Psoas muscle (tissue), 8 donors: ENCODE results near the gene MAPK7. TPM values are rescaled to one million over a fixed set of nuclear protein-coding genes. Genes with fewer than 3 reads are reported as not detected.

Source experiments
- ATAC-seq, 4 donors: fragments of 200-7000 bp; cut with Tn5 transposase; one replicate each; pipeline ENCODE4 v1.9.1; 2020; ENCODE audit warnings: moderate library complexity in 3 of 4, mild to moderate bottlenecking in 2 of 4
- DNase-seq, 2 donors: peaks; one replicate each; pipeline ENCODE4 v3.0.0-alpha.2; 2020
- H3K27ac ChIP-seq: fragments of 200-600 bp; one replicate; pipeline ENCODE4 v1.8.0; 2022
- H3K27me3 ChIP-seq, 3 donors: fragments of 200-600 bp in 1 of 3; one replicate each; pipeline versions ENCODE4 v1.6.1 to v1.8.0; 2013 to 2022; ENCODE audit warnings: low read length in 2 of 3, mild to moderate bottlenecking in 2 of 3, moderate library complexity in 1 of 3; ENCODE audit not compliant: insufficient read depth in 3 of 3
- H3K36me3 ChIP-seq, 2 donors: fragments of 200-600 bp in 1 of 2; one replicate each; pipeline versions ENCODE4 v1.6.1 to v1.8.0; 2013 to 2022; ENCODE audit warnings: low read depth in 1 of 2, mild to moderate bottlenecking in 1 of 2, moderate library complexity in 1 of 2; ENCODE audit not compliant: insufficient read depth in 1 of 2
- H3K4me1 ChIP-seq: fragments of 200-600 bp; one replicate; pipeline ENCODE4 v1.8.0; 2022
- H3K4me3 ChIP-seq: fragments of 200-600 bp; one replicate; pipeline ENCODE4 v1.8.0; 2022; ENCODE audit warnings: mild to moderate bottlenecking
- H3K9me3 ChIP-seq: fragments of 200-600 bp; one replicate; pipeline ENCODE4 v1.8.0; 2022
- WGBS, 3 donors: extraction: QIAGEN DNeasy Blood & Tissue Kit; methylation state at CpG; one replicate each; pipeline versions ENCODE4 v1.1.6 to v1.1.7; 2013; 5-methylcytosine and 5-hydroxymethylcytosine counted together
- intact Hi-C, 2 donors: fragments of 100-400 bp; cut with DNase I; formaldehyde crosslinking; loops; one replicate each; pipeline versions ENCODE4 v1.11.0 to v1.14.2; 2022
- polyA plus RNA-seq, 3 donors: library from polyadenylated mRNA; stranded (reverse); fragments of 200-250 nt; gene quantifications; one replicate each; pipeline ENCODE4 v1.2.3, GENCODE V29; 2013
- total RNA-seq, 4 donors: library from RNA; stranded (reverse); fragmentation: NEBNext Ultra II Directional in 2 of 4; extraction: Animal tissue kit (Norgen Biotek cat#: 25700) in 2 of 4; gene quantifications; one replicate each; pipeline versions ENCODE4 v1.2.1 to v1.2.4, GENCODE V29; 2021 to 2023
- TF ChIP-seq, protein P1 (sequence below): fragments of 200-600 bp; IDR thresholded peaks from one replicate; pipeline ENCODE4 v1.8.0; 2022; ENCODE audit warnings: antibody characterized with exemption
- donor health status: healthy with polysubstance abuse.
- donor health status: DM: no; HTN: no; CAD: no; lungs with moderate emphysema.
- donor health status: Bipolar disorder and iron deficiency.
- donor health status: healthy.
- donor health status: DM: yes; HTN: yes; CAD: no.
- donor health status: DM: no; HTN: no; CAD: no.
- donor health status: DM: no; HTN: no; CAD: no.
- donor health status: DM: yes; HTN: yes; CAD: no.

Gene MAPK7
- total and polyA plus RNA-seq, 7 donors: 6.1 to 12.6 (median 7.5) TPM

DNA sequence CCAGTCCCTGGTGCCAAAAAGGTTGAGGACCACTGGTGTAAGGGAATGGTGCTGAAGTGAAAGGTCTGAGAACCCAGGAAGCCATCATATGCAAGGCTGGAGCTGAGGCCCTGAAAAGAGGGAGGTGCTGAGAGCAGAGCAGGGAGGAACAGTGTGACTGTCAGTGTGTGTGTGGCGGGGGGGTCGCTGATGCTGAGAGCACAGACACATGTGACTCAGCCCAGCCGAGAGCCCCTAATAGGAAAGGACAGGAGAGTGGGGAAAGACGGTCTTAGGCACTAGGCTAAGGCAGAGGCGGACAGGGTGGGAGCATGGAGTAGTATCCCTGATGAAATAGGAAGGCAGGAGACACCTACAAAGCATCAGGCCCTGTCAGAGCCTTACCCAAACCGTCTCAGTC lies 17.0 kb upstream of the MAPK7 start:
- H3K27ac ChIP-seq: no peak overlapping the region
- H3K9me3 ChIP-seq: no peaks in the 10 kb centered on the region
- TF ChIP-seq, protein P1, sequence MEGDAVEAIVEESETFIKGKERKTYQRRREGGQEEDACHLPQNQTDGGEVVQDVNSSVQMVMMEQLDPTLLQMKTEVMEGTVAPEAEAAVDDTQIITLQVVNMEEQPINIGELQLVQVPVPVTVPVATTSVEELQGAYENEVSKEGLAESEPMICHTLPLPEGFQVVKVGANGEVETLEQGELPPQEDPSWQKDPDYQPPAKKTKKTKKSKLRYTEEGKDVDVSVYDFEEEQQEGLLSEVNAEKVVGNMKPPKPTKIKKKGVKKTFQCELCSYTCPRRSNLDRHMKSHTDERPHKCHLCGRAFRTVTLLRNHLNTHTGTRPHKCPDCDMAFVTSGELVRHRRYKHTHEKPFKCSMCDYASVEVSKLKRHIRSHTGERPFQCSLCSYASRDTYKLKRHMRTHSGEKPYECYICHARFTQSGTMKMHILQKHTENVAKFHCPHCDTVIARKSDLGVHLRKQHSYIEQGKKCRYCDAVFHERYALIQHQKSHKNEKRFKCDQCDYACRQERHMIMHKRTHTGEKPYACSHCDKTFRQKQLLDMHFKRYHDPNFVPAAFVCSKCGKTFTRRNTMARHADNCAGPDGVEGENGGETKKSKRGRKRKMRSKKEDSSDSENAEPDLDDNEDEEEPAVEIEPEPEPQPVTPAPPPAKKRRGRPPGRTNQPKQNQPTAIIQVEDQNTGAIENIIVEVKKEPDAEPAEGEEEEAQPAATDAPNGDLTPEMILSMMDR: no peak
- 69 to 79% (median 74%) methylated on average over 6 of the region's 6 CpGs for WGBS, 3 donors
- ATAC-seq (no peak), DNase-seq (no peak)
- no peaks in the 10 kb centered on the region for H3K4me1 ChIP-seq
- H3K27me3 ChIP-seq: no peaks in the 10 kb centered on the region
- H3K4me3 ChIP-seq: no peak overlapping the region
- intact Hi-C loops: loop anchor here in 1 of 2 donors (10.0 kb wide), 1 partner anchor 403 kb away; no protein-coding TSS in a partner anchor
- H3K36me3 ChIP-seq: peaks cover 0 to 10% of the 10 kb centered on the region in 2 donors

DNA sequence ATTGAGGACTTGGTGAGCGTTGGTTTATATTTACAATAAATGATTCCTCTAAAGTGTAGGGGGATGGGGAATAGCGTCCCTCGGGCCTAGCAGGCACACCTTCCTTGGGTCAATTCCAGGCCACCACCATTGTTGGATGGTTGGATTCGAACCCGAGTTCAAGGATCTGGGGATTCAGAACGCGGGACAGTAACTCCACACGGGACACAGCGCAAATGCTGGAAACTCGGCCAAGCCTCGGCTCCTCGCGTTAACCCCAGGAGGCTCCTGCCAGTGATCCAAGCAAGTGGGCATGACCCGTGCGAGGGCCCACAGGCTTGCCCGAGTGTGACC lies 16.4 kb upstream of the MAPK7 start:
- ATAC-seq (no peak), DNase-seq (no peak)
- peaks cover 0 to 6% of the 10 kb centered on the region in 2 donors for H3K36me3 ChIP-seq
- intact Hi-C loops: loop anchor here (2.0 to 10.0 kb wide), 4 partner anchors 85 to 405 kb away; no protein-coding TSS in a partner anchor
- no peaks in the 10 kb centered on the region for H3K27me3 ChIP-seq
- peak overlapping the region; percentile 90 for H3K4me3 ChIP-seq
- WGBS, 3 donors: 14 to 19% (median 15%) methylated on average over 16 of the region's 16 CpGs
- H3K9me3 ChIP-seq: no peaks in the 10 kb centered on the region
- TF ChIP-seq, protein P1: no peak
- no peaks in the 10 kb centered on the region for H3K4me1 ChIP-seq
- peak overlapping the region; percentile 76 for H3K27ac ChIP-seq

DNA sequence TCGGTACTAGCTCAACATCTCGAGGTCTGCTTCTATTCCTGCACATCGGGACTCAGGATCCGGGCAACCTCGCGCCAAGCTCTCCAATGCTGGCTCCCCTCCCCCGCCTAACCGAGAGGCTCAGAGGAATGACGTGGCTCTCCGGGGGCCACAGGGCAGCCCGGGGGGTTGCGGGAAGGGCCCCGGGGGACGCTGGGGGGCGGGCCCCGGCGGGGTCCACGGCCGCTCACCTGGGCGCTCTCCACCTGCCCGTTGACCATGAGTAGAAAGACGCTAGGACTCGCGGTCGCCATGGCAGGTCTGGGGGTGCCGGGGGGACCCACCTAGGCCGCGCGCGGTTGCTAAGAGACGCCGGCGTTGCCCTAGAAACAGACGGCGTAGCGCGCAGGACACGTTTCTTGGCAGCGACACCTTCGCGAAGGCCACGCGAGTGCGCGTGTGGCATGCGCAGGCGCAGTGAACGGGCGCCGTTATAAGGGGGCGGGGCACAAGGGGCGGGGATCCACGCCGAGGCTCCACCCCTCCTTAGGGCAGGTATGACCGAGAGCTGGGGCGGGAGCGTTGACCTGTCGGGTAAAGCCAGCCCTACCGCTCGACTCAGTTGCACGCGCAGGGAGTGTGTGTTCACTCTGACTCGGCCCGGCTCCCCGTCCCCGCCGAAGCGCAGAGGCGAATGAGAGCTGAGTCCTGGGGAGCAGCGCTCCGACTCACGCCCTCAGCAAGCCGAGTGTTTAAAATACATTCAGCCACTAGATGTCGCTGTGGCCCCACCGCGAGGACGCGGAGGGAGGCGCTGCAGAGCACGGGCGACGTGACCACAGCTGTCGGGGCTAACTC lies 15.8 kb upstream of the MAPK7 start, which contains the start of gene B9D1:
B9D1 (minus strand) TSS at position 447 of the 837 bp plus-strand sequence; CDS start at position 293, 154 bp downstream.
- DNase-seq (peak; percentile 91 to 97), ATAC-seq (peak; percentile 96 to 98 (median 96))
- TF ChIP-seq, protein P1: peak; percentile 97
- H3K9me3 ChIP-seq: no peaks in the 10 kb centered on the region
- H3K36me3 ChIP-seq: peaks cover 0 to 1% of the 10 kb centered on the region in 2 donors
- H3K4me3 ChIP-seq: peak within 1 kb of the TSS; percentile 90
- H3K4me1 ChIP-seq: no peaks in the 10 kb centered on the region
- 0% methylated on average over 75 to 83 of the region's 83 CpGs for WGBS, 3 donors
- H3K27me3 ChIP-seq: no peaks in the 10 kb centered on the region
- H3K27ac ChIP-seq: peak within 1 kb of the TSS; percentile 76
- intact Hi-C loops: loop anchor here (2.0 to 10.0 kb wide), 4 partner anchors 84 to 404 kb away; no protein-coding TSS in a partner anchor

DNA sequence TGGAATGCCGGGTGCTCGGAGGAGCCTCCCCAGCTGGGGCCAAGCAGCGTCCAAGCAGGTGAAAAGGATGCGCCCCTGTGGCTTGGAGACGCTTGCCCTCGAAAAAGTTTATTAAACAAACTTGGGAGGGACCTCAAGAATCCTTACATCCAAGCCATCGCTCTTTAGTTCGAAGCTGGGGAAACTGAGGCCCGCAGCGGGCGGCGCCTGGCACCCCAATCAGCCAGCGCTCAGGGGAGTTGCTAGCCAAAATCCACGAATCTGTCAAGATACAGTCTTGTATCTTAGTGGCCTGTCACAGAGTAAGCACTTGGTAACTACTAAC lies 15.2 kb upstream of the MAPK7 start:
- Histone ChIP-seq H3K9me3 (no peaks in the 10 kb centered on the region), H3K4me3 (peak overlapping the region; percentile 90), H3K36me3 (no peaks in the 10 kb centered on the region), H3K27ac (peak overlapping the region; percentile 76), H3K4me1 (no peaks in the 10 kb centered on the region), H3K27me3 (no peaks in the 10 kb centered on the region)
- TF ChIP-seq, protein P1: no peak
- WGBS, 3 donors: 21 to 26% (median 23%) methylated on average over 14 of the region's 14 CpGs
- ATAC-seq (no peak), DNase-seq (no peak)
- intact Hi-C loops: loop anchor here (2.0 to 10.0 kb wide), 4 partner anchors 84 to 404 kb away; no protein-coding TSS in a partner anchor
